H1 (cell line): ENCODE measurements around the gene MACROD1. TPM values are rescaled to one million over a fixed set of nuclear protein-coding genes. Genes with fewer than 3 reads are reported as not detected.

Experiments
- CTCF ChIA-PET: fragments of 300-600 bp; sonication (Branson Sonifier 250); formaldehyde crosslinking; loops from one replicate; lab custom pipeline; 2021; ENCODE audit not compliant: partially characterized antibody; lab: Charles Lee
- POLR2A ChIA-PET: fragments of 300-600 bp; sonication (Branson Sonifier 250); formaldehyde crosslinking; loops from one replicate; lab custom pipeline; 2021; ENCODE audit warnings: inconsistent platforms; ENCODE audit not compliant: partially characterized antibody; lab: Charles Lee
- DNase-seq, 2 experiments: peaks; one replicate each; pipeline versions ENCODE4 v3.0.0 to v3.0.0-alpha.2; 2010 to 2022; ENCODE audit warnings: low spot score in 2 of 2, low read depth in 1 of 2, mixed read lengths in 1 of 2
- FAIRE-seq: peaks from 2 replicates; lab custom pipeline; 2011; peaks lifted over from hg19 to GRCh38; lab: Jason Lieb, UNC
- H2AFZ ChIP-seq: 2 replicates; pipeline ENCODE4 v1.8.1; 2012; ENCODE audit warnings: low read length, inconsistent platforms
- H2AK5ac ChIP-seq: 2 replicates; pipeline ENCODE4 v1.6.1; 2013; ENCODE audit warnings: low read depth, low read length
- H2BK120ac ChIP-seq: replicated peaks from 2 replicates; pipeline ENCODE3; 2013; ENCODE audit warnings: low read depth, low read length, inconsistent platforms
- H2BK12ac ChIP-seq: 2 replicates; pipeline ENCODE4 v1.6.1; 2013; ENCODE audit warnings: low read depth, low read length
- H2BK15ac ChIP-seq: 2 replicates; pipeline ENCODE4 v1.6.1; 2013; ENCODE audit warnings: low read length
- H2BK20ac ChIP-seq: 2 replicates; pipeline ENCODE4 v1.6.1; 2013; ENCODE audit warnings: low read length
- H2BK5ac ChIP-seq: 2 replicates; pipeline ENCODE4 v1.6.1; 2013; ENCODE audit warnings: low read depth, low read length
- H3K14ac ChIP-seq: 2 replicates; pipeline ENCODE4 v1.6.1; 2013; ENCODE audit warnings: inconsistent platforms; ENCODE audit not compliant: insufficient read length
- H3K18ac ChIP-seq: 2 replicates; pipeline ENCODE4 v1.6.1; 2013; ENCODE audit warnings: low read length; ENCODE audit errors: extremely low read depth
- H3K23ac ChIP-seq: 2 replicates; pipeline ENCODE4 v1.6.1; 2013; ENCODE audit warnings: inconsistent platforms; ENCODE audit not compliant: insufficient read length
- H3K23me2 ChIP-seq: 2 replicates; pipeline ENCODE4 v1.6.1; 2013; ENCODE audit warnings: low read depth, low read length
- H3K27ac ChIP-seq: 2 replicates; pipeline ENCODE4 v1.6.1; 2011; ENCODE audit warnings: low read depth, low read length, inconsistent platforms
- H3K27me3 ChIP-seq, 4 experiments: replicated peaks in 1 of 4; 1 replicate in 1 of 4; 2 replicates in 3 of 4; pipeline versions ENCODE4 v1.6.1 to v1.8.1; 2011 to 2013; ENCODE audit warnings: low read length in 3 of 4, mild to moderate bottlenecking in 3 of 4, inconsistent platforms in 2 of 4, mixed read lengths in 2 of 4, moderate library complexity in 1 of 4; ENCODE audit not compliant: control insufficient read depth in 3 of 4, insufficient read depth in 3 of 4; ENCODE audit errors: extremely low read depth in 1 of 4
- H3K36me3 ChIP-seq, 4 experiments: 2 replicates each; pipeline versions ENCODE4 v1.6.1 to v1.8.1; 2011 to 2013; ENCODE audit warnings: mild to moderate bottlenecking in 4 of 4, low read length in 3 of 4, moderate library complexity in 2 of 4, control low read depth in 1 of 4, inconsistent platforms in 1 of 4; ENCODE audit not compliant: insufficient read depth in 4 of 4, control insufficient read depth in 2 of 4
- H3K4ac ChIP-seq: replicated peaks from 2 replicates; pipeline ENCODE3; 2013; ENCODE audit warnings: low read length, low read depth, mixed read lengths, inconsistent platforms; ENCODE audit not compliant: insufficient read length
- H3K4me1 ChIP-seq, 4 experiments: replicated peaks in 1 of 4; 1 replicate in 1 of 4; 2 replicates in 3 of 4; pipeline versions ENCODE4 v1.6.1 to v1.8.1; 2011 to 2013; ENCODE audit warnings: low read length in 3 of 4, inconsistent platforms in 2 of 4, mixed read lengths in 1 of 4; ENCODE audit not compliant: insufficient read depth in 4 of 4, control insufficient read depth in 3 of 4
- H3K4me2 ChIP-seq, 2 experiments: 2 replicates each; pipeline versions ENCODE4 v1.6.1 to v1.8.1; 2011 to 2013; ENCODE audit warnings: low read depth in 2 of 2, low read length in 2 of 2, control low read depth in 1 of 2, inconsistent platforms in 1 of 2, mild to moderate bottlenecking in 1 of 2; ENCODE audit not compliant: insufficient read depth in 1 of 2
- H3K4me3 ChIP-seq, 4 experiments: fragments of 200-600, 300-600 bp in 1 of 4; sonication (generic), shearing (Covaris generic), sonication (Bioruptor Twin) in 1 of 4; 2 replicates each; pipeline versions ENCODE4 v1.5.1 to v1.8.1; 2011 to 2016; ENCODE audit warnings: low read length in 4 of 4, low read depth in 3 of 4, control low read depth in 2 of 4, inconsistent platforms in 2 of 4, mild to moderate bottlenecking in 2 of 4, mixed read lengths in 1 of 4, moderate library complexity in 1 of 4; ENCODE audit not compliant: insufficient read depth in 2 of 4; ENCODE audit errors: extremely low read depth in 1 of 4
- H3K56ac ChIP-seq: replicated peaks from 2 replicates; pipeline ENCODE3; 2013; ENCODE audit warnings: low read depth, mild to moderate bottlenecking, mixed read lengths, low read length, inconsistent platforms; ENCODE audit not compliant: insufficient read length
- H3K79me1 ChIP-seq: 2 replicates; pipeline ENCODE4 v1.6.1; 2013; ENCODE audit warnings: low read depth, low read length, control low read depth
- H3K79me2 ChIP-seq, 2 experiments: 2 replicates each; pipeline versions ENCODE4 v1.6.1 to v1.8.1; 2012 to 2013; ENCODE audit warnings: low read length in 2 of 2, mild to moderate bottlenecking in 2 of 2, inconsistent platforms in 1 of 2; ENCODE audit not compliant: insufficient read depth in 2 of 2, control insufficient read depth in 1 of 2
- H3K9ac ChIP-seq, 4 experiments: replicated peaks in 1 of 4; 1 replicate in 1 of 4; 2 replicates in 3 of 4; pipeline versions ENCODE4 v1.6.1 to v1.8.1; 2011 to 2013; ENCODE audit warnings: low read depth in 3 of 4, low read length in 3 of 4, control low read depth in 2 of 4, mild to moderate bottlenecking in 2 of 4, moderate library complexity in 2 of 4, inconsistent platforms in 1 of 4; ENCODE audit errors: extremely low read depth in 1 of 4
- H3K9me3 ChIP-seq, 2 experiments: 2 replicates each; pipeline versions ENCODE4 v1.6.1 to v1.8.1; 2012 to 2013; ENCODE audit warnings: mild to moderate bottlenecking in 2 of 2, moderate library complexity in 2 of 2, control low read depth in 1 of 2, inconsistent platforms in 1 of 2, low read depth in 1 of 2, low read length in 1 of 2, mixed read lengths in 1 of 2; ENCODE audit not compliant: insufficient read depth in 2 of 2
- H4K20me1 ChIP-seq, 2 experiments: replicated peaks in 1 of 2; 2 replicates each; pipeline versions ENCODE3 to v1.8.1; 2011 to 2013; ENCODE audit warnings: inconsistent platforms in 2 of 2, low read length in 2 of 2, mild to moderate bottlenecking in 1 of 2; ENCODE audit not compliant: insufficient read depth in 2 of 2, control insufficient read depth in 1 of 2
- H4K5ac ChIP-seq: 2 replicates; pipeline ENCODE4 v1.6.1; 2013; ENCODE audit warnings: low read length, low read depth, mixed read lengths, inconsistent platforms; ENCODE audit not compliant: insufficient read length
- H4K8ac ChIP-seq: 2 replicates; pipeline ENCODE4 v1.8.0; 2013; ENCODE audit warnings: mild to moderate bottlenecking, moderate library complexity, low read length, inconsistent platforms; ENCODE audit not compliant: insufficient read depth; ENCODE audit errors: extremely low read depth
- H4K91ac ChIP-seq: replicated peaks from 2 replicates; pipeline ENCODE3; 2013; ENCODE audit warnings: low read length, mixed read lengths, inconsistent platforms; ENCODE audit not compliant: insufficient read length
- ASH2L ChIP-seq: fragments of 200-600, 300-600 bp; sonication (generic); IDR thresholded peaks from one replicate; pipeline ENCODE4 v1.7.1; 2017; ENCODE audit warnings: low read length
- EZH2 ChIP-seq: fragments of 200-600 bp; sonication (generic); IDR thresholded peaks from 2 replicates; pipeline ENCODE4 v1.7.1; 2012; ENCODE audit warnings: low read depth, mild to moderate bottlenecking, moderate library complexity, low read length, inconsistent platforms; ENCODE audit not compliant: severe bottlenecking
- GABPA ChIP-seq: IDR thresholded peaks from 2 replicates; pipeline ENCODE4 v1.6.1; 2011; ENCODE audit warnings: mild to moderate bottlenecking, low read length, moderate library complexity, borderline replicate concordance; ENCODE audit not compliant: insufficient read depth
- HDAC2 ChIP-seq, 2 experiments: fragments of 300-600 bp in 1 of 2; sonication (generic) in 1 of 2; IDR thresholded peaks; 2 replicates each; pipeline ENCODE4 v1.6.1; 2011 to 2012; ENCODE audit warnings: low read depth in 2 of 2, low read length in 2 of 2, mild to moderate bottlenecking in 2 of 2, moderate library complexity in 2 of 2, borderline replicate concordance in 1 of 2, inconsistent platforms in 1 of 2
- MAFK ChIP-seq: IDR thresholded peaks from 2 replicates; pipeline ENCODE4 v1.6.1; 2012; ENCODE audit warnings: low read depth, mild to moderate bottlenecking, improper control_type of control experiment, low read length
- NANOG ChIP-seq: IDR thresholded peaks from 2 replicates; pipeline ENCODE4 v1.6.1; 2011; ENCODE audit warnings: low read length, low read depth, mild to moderate bottlenecking, inconsistent platforms; ENCODE audit not compliant: insufficient read depth, poor library complexity, severe bottlenecking
- PHF8 ChIP-seq: fragments of 200-600 bp; sonication (generic); conservative IDR thresholded peaks from 2 replicates; pipeline ENCODE4 v1.7.1; 2012; ENCODE audit warnings: low read depth, mild to moderate bottlenecking, inconsistent platforms, low read length, moderate library complexity
- RNF2 ChIP-seq: fragments of 200-900, 300-1000 bp; sonication (generic); IDR thresholded peaks from 2 replicates; pipeline ENCODE4 v1.7.1; 2016; ENCODE audit warnings: borderline replicate concordance, low read depth, mild to moderate bottlenecking, antibody characterized with exemption, low read length; ENCODE audit not compliant: poor library complexity, severe bottlenecking; ENCODE audit errors: missing control alignments
- SIRT6 ChIP-seq: IDR thresholded peaks from one replicate; pipeline ENCODE4 v1.7.1; 2012; ENCODE audit warnings: low read length, inconsistent platforms
- SP4 ChIP-seq: IDR thresholded peaks from 2 replicates; pipeline ENCODE4 v1.6.1; 2012; ENCODE audit warnings: low read length, inconsistent platforms
- WGBS, 2 experiments: shearing (Covaris generic) in 1 of 2; methylation state at CpG; one replicate each; pipeline versions ENCODE4 v1.1.6 to v1.1.7; 2013 to 2015; ENCODE audit warnings: low lambda C conversion rate in 2 of 2, mixed read lengths in 2 of 2, inconsistent platforms in 1 of 2, low coverage in 1 of 2, missing lambda C conversion rate in 1 of 2; ENCODE audit not compliant: insufficient replicate concordance in 2 of 2, insufficient coverage in 1 of 2, insufficient read length in 1 of 2; ENCODE audit errors: extremely low coverage in 1 of 2, missing lambda C conversion rate in 1 of 2; 5-methylcytosine and 5-hydroxymethylcytosine counted together
- polyA plus RNA-seq, 7 experiments: library from polyadenylated mRNA; depleted of rRNA in 3 of 7; stranded (reverse) in 5 of 7; unstranded in 2 of 7; fragments of >200 nt in 5 of 7; fragments of 200-250 nt in 2 of 7; gene quantifications; 1 replicate in 5 of 7; 2 replicates in 1 of 7; 4 replicates in 1 of 7; pipeline versions ENCODE4 v1.2.1 to v1.2.3, GENCODE V29; 2011 to 2013; ENCODE audit warnings: missing spikeins in 2 of 7, mixed read lengths in 2 of 7
- total RNA-seq: library from RNA; stranded (reverse); fragmentation: NEBNext Ultra II Directional; extraction: Animal tissue kit (Norgen Biotek cat#: 25700); gene quantifications from 2 replicates; pipeline ENCODE4 v1.2.1, GENCODE V29; 2021

The MACROD1 gene
- total and polyA plus RNA-seq, 2 of the 8 experiments (the other 6 are each of a cell fraction or from before 2014, with no cell fraction given): 19.5 to 34.1 TPM

DNA sequence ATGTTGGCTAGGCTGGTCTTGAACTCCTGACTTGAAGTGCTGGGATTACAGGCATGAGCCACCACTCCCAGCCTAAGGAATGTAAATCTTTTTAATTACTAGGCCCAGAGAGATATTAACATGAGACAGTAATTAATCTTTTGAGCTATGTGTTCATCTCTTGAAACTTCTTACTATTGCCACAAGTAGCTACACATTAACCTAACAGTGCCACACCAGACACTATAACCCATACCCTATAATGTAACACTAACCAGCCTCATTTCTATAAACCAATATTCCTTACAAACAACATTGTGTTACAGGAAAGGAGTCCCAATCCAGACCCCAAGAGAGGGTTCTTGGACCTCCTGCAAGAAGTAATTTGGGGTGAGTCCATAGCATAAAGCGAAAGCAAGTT, 199.5 kb downstream of the MACROD1 start:
- CTCF ChIA-PET: interaction anchor here (0.6 to 2.0 kb wide), 11 partner anchors 10 to 129 kb away, joined by 3 to 7 read pairs (median 5); no protein-coding TSS in a partner anchor
- 92% methylated on average over 1 of the region's 1 CpG; no CpG with 5 or more reads in 1 of the 2 experiments for WGBS, 2 experiments
- FAIRE-seq: no peak
- TF ChIP-seq HDAC2 (IDR thresholded peaks at IDR 0.05; ENCODE audit: borderline replicate concordance in 1 of 2, low read depth in 2 of 2, low read length in 2 of 2) (no peak), NANOG (no peak), EZH2 (no peak), GABPA (no peak), PHF8 (no peak), SIRT6 (no peak), SP4 (no peak), RNF2 (no peak), MAFK (no peak), ASH2L (no peak)

More for the DNA sequence above, 199.5 kb downstream of the MACROD1 start:
- H3K4me3 ChIP-seq: no peak overlapping the region
- H3K27me3 ChIP-seq: peaks cover 0 to 17% (median 2%) of the 10 kb centered on the region in 4 experiments; a peak in 4 of 7 replicates
- H3K23ac ChIP-seq: no peak overlapping the region
- H2AK5ac ChIP-seq: no peak overlapping the region
- no peak overlapping the region for H4K5ac ChIP-seq
- H3K56ac ChIP-seq: no peak overlapping the region
- no peak overlapping the region for H3K27ac ChIP-seq
- H3K9me3 ChIP-seq: no peaks in the 10 kb centered on the region
- no peak overlapping the region for H2BK120ac ChIP-seq
- H4K20me1 ChIP-seq: no peaks in the 10 kb centered on the region
- no peak overlapping the region for H3K18ac ChIP-seq
- H3K36me3 ChIP-seq: no peaks in the 10 kb centered on the region
- no peaks in the 10 kb centered on the region for H3K23me2 ChIP-seq
- no peak overlapping the region for H2BK15ac ChIP-seq
- DNase-seq: no peak
- H4K8ac ChIP-seq: no peak overlapping the region
- H2BK5ac ChIP-seq: no peak overlapping the region
- no peaks in the 10 kb centered on the region for H3K79me2 ChIP-seq
- H4K91ac ChIP-seq: no peak overlapping the region
- H3K4me2 ChIP-seq: no peak overlapping the region
- H3K4ac ChIP-seq: no peak overlapping the region
- H3K79me1 ChIP-seq: no peaks in the 10 kb centered on the region
- no peak overlapping the region for H2AFZ ChIP-seq
- H3K4me1 ChIP-seq: no peaks in the 10 kb centered on the region; a peak in 1 of 7 replicates
- no peak overlapping the region for H3K14ac ChIP-seq
- no peak overlapping the region for H3K9ac ChIP-seq
- POLR2A ChIA-PET: interaction anchor here (1.0 to 2.0 kb wide), 7 partner anchors 9 to 219 kb away, joined by 3 to 9 read pairs (median 3); partner anchors contain the start of genes OTUB1 and STIP1
- H2BK20ac ChIP-seq: no peak overlapping the region
- no peak overlapping the region for H2BK12ac ChIP-seq
